Hepatocyte (in vitro differentiated cells): Measurements from ENCODE around the gene HOXD10.
A peak's percentile ranks its signal among the peaks of the same experiment; 100 is the strongest.

Experiments
- EZH2 ChIP-seq: fragments of 200-600 bp; sonication (generic); IDR thresholded peaks from 2 replicates; pipeline ENCODE4 v1.6.1; 2016; ENCODE audit warnings: antibody characterized with exemption, mild to moderate bottlenecking, borderline replicate concordance
- EZH2phosphoT487 ChIP-seq: fragments of 200-600 bp; sonication (generic); IDR thresholded peaks from one replicate; pipeline ENCODE4 v1.6.1; 2018; ENCODE audit warnings: antibody characterized with exemption, mild to moderate bottlenecking, low read depth, moderate library complexity; ENCODE audit not compliant: unreplicated experiment, severe bottlenecking
- TF ChIP-seq, protein P1 (sequence below): fragments of 200-600 bp; sonication (generic); IDR thresholded peaks from 2 replicates; pipeline ENCODE4 v1.5.1; 2016; ENCODE audit warnings: antibody characterized with exemption, mild to moderate bottlenecking; ENCODE audit not compliant: poor library complexity

DNA sequence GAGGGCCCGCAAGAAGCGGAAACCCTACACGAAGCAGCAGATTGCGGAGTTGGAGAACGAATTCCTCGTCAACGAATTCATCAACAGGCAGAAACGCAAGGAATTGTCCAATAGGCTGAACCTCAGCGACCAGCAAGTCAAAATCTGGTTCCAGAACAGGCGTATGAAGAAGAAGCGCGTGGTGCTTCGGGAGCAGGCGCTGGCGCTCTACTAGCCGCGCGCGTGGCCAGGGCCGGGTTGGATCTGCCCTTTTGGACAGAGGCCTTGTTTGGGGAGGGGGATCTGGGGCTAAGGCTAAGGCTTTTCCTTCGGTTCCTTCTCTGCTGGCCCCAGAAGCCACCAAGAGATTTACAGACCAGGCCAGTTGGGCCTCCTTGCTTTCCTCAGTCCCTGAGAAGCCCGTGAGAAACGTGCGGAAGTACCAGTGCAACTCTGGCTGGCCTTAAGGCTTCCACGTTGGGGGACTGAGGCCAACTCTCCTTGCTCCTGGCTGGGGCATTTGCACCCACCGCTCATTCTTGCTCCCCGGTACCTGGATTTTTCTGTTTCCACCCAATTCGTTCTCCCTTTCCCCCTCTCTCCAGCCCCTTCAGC is 15.9 kb upstream of the HOXD10 start:
- TF ChIP-seq, protein P1, sequence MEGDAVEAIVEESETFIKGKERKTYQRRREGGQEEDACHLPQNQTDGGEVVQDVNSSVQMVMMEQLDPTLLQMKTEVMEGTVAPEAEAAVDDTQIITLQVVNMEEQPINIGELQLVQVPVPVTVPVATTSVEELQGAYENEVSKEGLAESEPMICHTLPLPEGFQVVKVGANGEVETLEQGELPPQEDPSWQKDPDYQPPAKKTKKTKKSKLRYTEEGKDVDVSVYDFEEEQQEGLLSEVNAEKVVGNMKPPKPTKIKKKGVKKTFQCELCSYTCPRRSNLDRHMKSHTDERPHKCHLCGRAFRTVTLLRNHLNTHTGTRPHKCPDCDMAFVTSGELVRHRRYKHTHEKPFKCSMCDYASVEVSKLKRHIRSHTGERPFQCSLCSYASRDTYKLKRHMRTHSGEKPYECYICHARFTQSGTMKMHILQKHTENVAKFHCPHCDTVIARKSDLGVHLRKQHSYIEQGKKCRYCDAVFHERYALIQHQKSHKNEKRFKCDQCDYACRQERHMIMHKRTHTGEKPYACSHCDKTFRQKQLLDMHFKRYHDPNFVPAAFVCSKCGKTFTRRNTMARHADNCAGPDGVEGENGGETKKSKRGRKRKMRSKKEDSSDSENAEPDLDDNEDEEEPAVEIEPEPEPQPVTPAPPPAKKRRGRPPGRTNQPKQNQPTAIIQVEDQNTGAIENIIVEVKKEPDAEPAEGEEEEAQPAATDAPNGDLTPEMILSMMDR: no peak
- TF ChIP-seq EZH2 (no peak), EZH2phosphoT487 (peak; percentile 22)
